Measurements from ENCODE around the gene HHAT. TPM values are rescaled to one million over a fixed set of nuclear protein-coding genes. Genes with fewer than 3 reads are reported as not detected.

HHAT gene
- total and polyA plus RNA-seq, 2 of the 13 experiments (the other 11 are each of a cell fraction or from before 2014, with no cell fraction given): 2.6 to 4.9 TPM

DNA sequence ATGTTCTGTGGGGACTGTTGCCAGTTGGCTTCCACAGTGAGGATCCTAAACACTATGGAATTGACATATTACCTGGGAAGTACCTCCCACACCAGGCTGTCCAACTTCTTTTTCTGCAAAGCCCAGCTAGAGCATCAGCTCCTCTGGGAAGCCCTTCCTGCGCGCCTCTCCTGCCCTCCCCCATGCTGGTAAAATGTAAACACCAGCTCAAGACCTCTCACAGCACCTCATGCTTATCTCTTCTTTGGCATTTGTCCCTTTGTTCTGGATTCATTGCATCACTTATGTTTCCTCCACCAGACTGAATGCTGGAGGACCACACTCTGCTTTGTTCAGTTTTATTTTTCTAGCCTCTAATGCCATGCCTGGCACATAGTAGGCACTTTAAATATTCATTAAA, 172.1 kb downstream of the HHAT start:
- H3K4me3 ChIP-seq (replicated peaks in 1 of 3; ENCODE audit: insufficient read depth in 1 of 3, low read depth in 2 of 3, low read length in 3 of 3): no peak overlapping the region
- no peak overlapping the region for H2AFZ ChIP-seq (ENCODE audit: low read length)
- H3K79me2 ChIP-seq (ENCODE audit: insufficient read depth, low read length): no peaks in the 10 kb centered on the region
- H3K27ac ChIP-seq (ENCODE audit: extremely low read length, insufficient read depth, low read length): no peak overlapping the region
- no peak for ATAC-seq
- in situ Hi-C loops (cut with HindIII; ENCODE audit: extremely low pct_ligation_motif_present, low pct_unique_long_range_greater_than_20kb) (no loop called here), intact Hi-C loops (cut with micrococcal nuclease; ENCODE audit: unreplicated experiment) (no loop called here)
- H3K4me2 ChIP-seq (ENCODE audit: low read depth, low read length): no peak overlapping the region
- no peaks in the 10 kb centered on the region for H3K9me3 ChIP-seq (ENCODE audit: low read length)
- H4K20me1 ChIP-seq (ENCODE audit: insufficient read depth, low read length): no peaks in the 10 kb centered on the region
- FAIRE-seq: no peak
- H3K4me1 ChIP-seq (ENCODE audit: insufficient read depth, low read length): no peaks in the 10 kb centered on the region
- TF ChIP-seq NCOA1 (CRISPR knock-in tag; IDR thresholded peaks at IDR 0.05): no peak
- TF ChIP-seq SNRNP70 (IDR thresholded peaks at IDR 0.05; ENCODE audit: low read depth, low read length): no peak
- no peak for TF ChIP-seq NFKB2 (CRISPR knock-in tag; IDR thresholded peaks at IDR 0.05; ENCODE audit: borderline replicate concordance)
- TF ChIP-seq, protein P1, sequence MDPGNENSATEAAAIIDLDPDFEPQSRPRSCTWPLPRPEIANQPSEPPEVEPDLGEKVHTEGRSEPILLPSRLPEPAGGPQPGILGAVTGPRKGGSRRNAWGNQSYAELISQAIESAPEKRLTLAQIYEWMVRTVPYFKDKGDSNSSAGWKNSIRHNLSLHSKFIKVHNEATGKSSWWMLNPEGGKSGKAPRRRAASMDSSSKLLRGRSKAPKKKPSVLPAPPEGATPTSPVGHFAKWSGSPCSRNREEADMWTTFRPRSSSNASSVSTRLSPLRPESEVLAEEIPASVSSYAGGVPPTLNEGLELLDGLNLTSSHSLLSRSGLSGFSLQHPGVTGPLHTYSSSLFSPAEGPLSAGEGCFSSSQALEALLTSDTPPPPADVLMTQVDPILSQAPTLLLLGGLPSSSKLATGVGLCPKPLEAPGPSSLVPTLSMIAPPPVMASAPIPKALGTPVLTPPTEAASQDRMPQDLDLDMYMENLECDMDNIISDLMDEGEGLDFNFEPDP (CRISPR knock-in tag; conservative IDR thresholded peaks at IDR 0.05): no peak
- TF ChIP-seq, protein P2, sequence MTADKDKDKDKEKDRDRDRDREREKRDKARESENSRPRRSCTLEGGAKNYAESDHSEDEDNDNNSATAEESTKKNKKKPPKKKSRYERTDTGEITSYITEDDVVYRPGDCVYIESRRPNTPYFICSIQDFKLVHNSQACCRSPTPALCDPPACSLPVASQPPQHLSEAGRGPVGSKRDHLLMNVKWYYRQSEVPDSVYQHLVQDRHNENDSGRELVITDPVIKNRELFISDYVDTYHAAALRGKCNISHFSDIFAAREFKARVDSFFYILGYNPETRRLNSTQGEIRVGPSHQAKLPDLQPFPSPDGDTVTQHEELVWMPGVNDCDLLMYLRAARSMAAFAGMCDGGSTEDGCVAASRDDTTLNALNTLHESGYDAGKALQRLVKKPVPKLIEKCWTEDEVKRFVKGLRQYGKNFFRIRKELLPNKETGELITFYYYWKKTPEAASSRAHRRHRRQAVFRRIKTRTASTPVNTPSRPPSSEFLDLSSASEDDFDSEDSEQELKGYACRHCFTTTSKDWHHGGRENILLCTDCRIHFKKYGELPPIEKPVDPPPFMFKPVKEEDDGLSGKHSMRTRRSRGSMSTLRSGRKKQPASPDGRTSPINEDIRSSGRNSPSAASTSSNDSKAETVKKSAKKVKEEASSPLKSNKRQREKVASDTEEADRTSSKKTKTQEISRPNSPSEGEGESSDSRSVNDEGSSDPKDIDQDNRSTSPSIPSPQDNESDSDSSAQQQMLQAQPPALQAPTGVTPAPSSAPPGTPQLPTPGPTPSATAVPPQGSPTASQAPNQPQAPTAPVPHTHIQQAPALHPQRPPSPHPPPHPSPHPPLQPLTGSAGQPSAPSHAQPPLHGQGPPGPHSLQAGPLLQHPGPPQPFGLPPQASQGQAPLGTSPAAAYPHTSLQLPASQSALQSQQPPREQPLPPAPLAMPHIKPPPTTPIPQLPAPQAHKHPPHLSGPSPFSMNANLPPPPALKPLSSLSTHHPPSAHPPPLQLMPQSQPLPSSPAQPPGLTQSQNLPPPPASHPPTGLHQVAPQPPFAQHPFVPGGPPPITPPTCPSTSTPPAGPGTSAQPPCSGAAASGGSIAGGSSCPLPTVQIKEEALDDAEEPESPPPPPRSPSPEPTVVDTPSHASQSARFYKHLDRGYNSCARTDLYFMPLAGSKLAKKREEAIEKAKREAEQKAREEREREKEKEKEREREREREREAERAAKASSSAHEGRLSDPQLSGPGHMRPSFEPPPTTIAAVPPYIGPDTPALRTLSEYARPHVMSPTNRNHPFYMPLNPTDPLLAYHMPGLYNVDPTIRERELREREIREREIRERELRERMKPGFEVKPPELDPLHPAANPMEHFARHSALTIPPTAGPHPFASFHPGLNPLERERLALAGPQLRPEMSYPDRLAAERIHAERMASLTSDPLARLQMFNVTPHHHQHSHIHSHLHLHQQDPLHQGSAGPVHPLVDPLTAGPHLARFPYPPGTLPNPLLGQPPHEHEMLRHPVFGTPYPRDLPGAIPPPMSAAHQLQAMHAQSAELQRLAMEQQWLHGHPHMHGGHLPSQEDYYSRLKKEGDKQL (CRISPR knock-in tag; IDR thresholded peaks at IDR 0.05; ENCODE audit: low read depth): no peak
- no peak for TF ChIP-seq SP4 (CRISPR knock-in tag; IDR thresholded peaks at IDR 0.05)
- TF ChIP-seq, protein P3, sequence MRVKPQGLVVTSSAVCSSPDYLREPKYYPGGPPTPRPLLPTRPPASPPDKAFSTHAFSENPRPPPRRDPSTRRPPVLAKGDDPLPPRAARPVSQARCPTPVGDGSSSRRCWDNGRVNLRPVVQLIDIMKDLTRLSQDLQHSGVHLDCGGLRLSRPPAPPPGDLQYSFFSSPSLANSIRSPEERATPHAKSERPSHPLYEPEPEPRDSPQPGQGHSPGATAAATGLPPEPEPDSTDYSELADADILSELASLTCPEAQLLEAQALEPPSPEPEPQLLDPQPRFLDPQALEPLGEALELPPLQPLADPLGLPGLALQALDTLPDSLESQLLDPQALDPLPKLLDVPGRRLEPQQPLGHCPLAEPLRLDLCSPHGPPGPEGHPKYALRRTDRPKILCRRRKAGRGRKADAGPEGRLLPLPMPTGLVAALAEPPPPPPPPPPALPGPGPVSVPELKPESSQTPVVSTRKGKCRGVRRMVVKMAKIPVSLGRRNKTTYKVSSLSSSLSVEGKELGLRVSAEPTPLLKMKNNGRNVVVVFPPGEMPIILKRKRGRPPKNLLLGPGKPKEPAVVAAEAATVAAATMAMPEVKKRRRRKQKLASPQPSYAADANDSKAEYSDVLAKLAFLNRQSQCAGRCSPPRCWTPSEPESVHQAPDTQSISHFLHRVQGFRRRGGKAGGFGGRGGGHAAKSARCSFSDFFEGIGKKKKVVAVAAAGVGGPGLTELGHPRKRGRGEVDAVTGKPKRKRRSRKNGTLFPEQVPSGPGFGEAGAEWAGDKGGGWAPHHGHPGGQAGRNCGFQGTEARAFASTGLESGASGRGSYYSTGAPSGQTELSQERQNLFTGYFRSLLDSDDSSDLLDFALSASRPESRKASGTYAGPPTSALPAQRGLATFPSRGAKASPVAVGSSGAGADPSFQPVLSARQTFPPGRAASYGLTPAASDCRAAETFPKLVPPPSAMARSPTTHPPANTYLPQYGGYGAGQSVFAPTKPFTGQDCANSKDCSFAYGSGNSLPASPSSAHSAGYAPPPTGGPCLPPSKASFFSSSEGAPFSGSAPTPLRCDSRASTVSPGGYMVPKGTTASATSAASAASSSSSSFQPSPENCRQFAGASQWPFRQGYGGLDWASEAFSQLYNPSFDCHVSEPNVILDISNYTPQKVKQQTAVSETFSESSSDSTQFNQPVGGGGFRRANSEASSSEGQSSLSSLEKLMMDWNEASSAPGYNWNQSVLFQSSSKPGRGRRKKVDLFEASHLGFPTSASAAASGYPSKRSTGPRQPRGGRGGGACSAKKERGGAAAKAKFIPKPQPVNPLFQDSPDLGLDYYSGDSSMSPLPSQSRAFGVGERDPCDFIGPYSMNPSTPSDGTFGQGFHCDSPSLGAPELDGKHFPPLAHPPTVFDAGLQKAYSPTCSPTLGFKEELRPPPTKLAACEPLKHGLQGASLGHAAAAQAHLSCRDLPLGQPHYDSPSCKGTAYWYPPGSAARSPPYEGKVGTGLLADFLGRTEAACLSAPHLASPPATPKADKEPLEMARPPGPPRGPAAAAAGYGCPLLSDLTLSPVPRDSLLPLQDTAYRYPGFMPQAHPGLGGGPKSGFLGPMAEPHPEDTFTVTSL (CRISPR knock-in tag; IDR thresholded peaks at IDR 0.05; ENCODE audit: borderline replicate concordance): no peak
- TF ChIP-seq EHMT2 (IDR thresholded peaks at IDR 0.05; ENCODE audit: borderline replicate concordance, low read depth, low read length): no peak
- H3K36me3 ChIP-seq (replicated peaks in 1 of 2; ENCODE audit: control insufficient read depth in 1 of 2, insufficient read depth in 2 of 2, low read length in 2 of 2): no peaks in the 10 kb centered on the region
- BruUV-seq (replicated peaks): no TSS peak
- H3K27me3 ChIP-seq (ENCODE audit: control insufficient read depth in 1 of 2, insufficient read depth in 2 of 2, low read length in 2 of 2): no peaks in the 10 kb centered on the region
- POLR2A ChIA-PET: no interaction called here
- H3K9ac ChIP-seq (ENCODE audit: insufficient read depth, low read depth, low read length): no peak overlapping the region
- DNase-seq (ENCODE audit: low spot score): no peak
- WGBS (ENCODE audit: low lambda C conversion rate): 69% methylated on average over 2 of the region's 2 CpGs
- CTCF ChIA-PET (ENCODE audit: low intra/inter-chr PET ratio, low total read pairs): no interaction called here
